GM23248 (cell line): Measurements from ENCODE around the gene NPAS1. TPM values are rescaled to one million over a fixed set of nuclear protein-coding genes. Genes with fewer than 3 reads are reported as not detected.

Source experiments
- DNase-seq: peaks from one replicate; pipeline ENCODE4 v3.0.0-alpha.2; 2015
- H2AFZ ChIP-seq: fragments of 200-600 bp; sonication (generic); 2 replicates; pipeline ENCODE4 v1.6.1; 2016; ENCODE audit warnings: antibody characterized with exemption
- H3F3A ChIP-seq: fragments of 200-600 bp; sonication (generic); 2 replicates; pipeline ENCODE4 v1.6.1; 2016; ENCODE audit warnings: mild to moderate bottlenecking, antibody characterized with exemption, mixed run types; ENCODE audit not compliant: insufficient read depth
- H3K27ac ChIP-seq: fragments of 200-600 bp; sonication (generic); 2 replicates; pipeline ENCODE4 v1.5.1; 2016; ENCODE audit warnings: mild to moderate bottlenecking
- H3K27me3 ChIP-seq: fragments of 200-600 bp; sonication (generic); replicated peaks from 2 replicates; pipeline ENCODE4 v1.6.1; 2016; ENCODE audit warnings: mild to moderate bottlenecking; ENCODE audit not compliant: insufficient read depth
- H3K36me3 ChIP-seq: fragments of 200-600 bp; sonication (generic); 2 replicates; pipeline ENCODE4 v1.6.1; 2016; ENCODE audit warnings: low read depth, mild to moderate bottlenecking
- H3K4me1 ChIP-seq: fragments of 200-600 bp; sonication (generic); 2 replicates; pipeline ENCODE4 v1.6.1; 2016; ENCODE audit warnings: mild to moderate bottlenecking; ENCODE audit not compliant: insufficient read depth
- H3K4me2 ChIP-seq: fragments of 200-600 bp; sonication (generic); one replicate; pipeline ENCODE4 v1.6.1; 2016; ENCODE audit warnings: mild to moderate bottlenecking; ENCODE audit not compliant: unreplicated experiment
- H3K4me3 ChIP-seq: fragments of 200-600 bp; sonication (generic); 2 replicates; pipeline ENCODE4 v1.5.1; 2016; ENCODE audit warnings: mild to moderate bottlenecking
- H3K79me2 ChIP-seq: fragments of 200-600 bp; sonication (generic); 2 replicates; pipeline ENCODE4 v1.6.1; 2016; ENCODE audit warnings: mild to moderate bottlenecking; ENCODE audit not compliant: insufficient read depth
- H3K9ac ChIP-seq: fragments of 200-600 bp; sonication (generic); 2 replicates; pipeline ENCODE4 v1.6.1; 2016; ENCODE audit warnings: mild to moderate bottlenecking
- H3K9me2 ChIP-seq: fragments of 200-600 bp; sonication (generic); 2 replicates; pipeline ENCODE4 v1.6.1; 2016; ENCODE audit warnings: mixed run types, mild to moderate bottlenecking, moderate library complexity; ENCODE audit not compliant: insufficient read depth
- H3K9me3 ChIP-seq: fragments of 200-600 bp; sonication (generic); one replicate; pipeline ENCODE4 v1.6.1; 2017; ENCODE audit warnings: low read depth
- H4K20me1 ChIP-seq: fragments of 200-600 bp; sonication (generic); 2 replicates; pipeline ENCODE4 v1.6.0; 2016; ENCODE audit not compliant: insufficient read depth
- EZH2 ChIP-seq: fragments of 200-600 bp; sonication (generic); IDR thresholded peaks from 2 replicates; pipeline ENCODE4 v1.6.1; 2018; ENCODE audit warnings: antibody characterized with exemption, mild to moderate bottlenecking; ENCODE audit not compliant: insufficient read depth, poor library complexity, severe bottlenecking
- EZH2phosphoT487 ChIP-seq: fragments of 200-600 bp; sonication (generic); IDR thresholded peaks from 2 replicates; pipeline ENCODE4 v1.6.1; 2018; ENCODE audit warnings: antibody characterized with exemption, moderate library complexity, mild to moderate bottlenecking, low read depth; ENCODE audit not compliant: insufficient read depth
- WGBS, 2 experiments: methylation state at CpG; one replicate each; pipeline ENCODE4 v1.1.6; 2015 to 2017; ENCODE audit warnings: low lambda C conversion rate in 2 of 2, low coverage in 1 of 2; ENCODE audit errors: missing lambda C conversion rate in 2 of 2; 5-methylcytosine and 5-hydroxymethylcytosine counted together
- in situ Hi-C: fragments of 300-500 bp; cut with MboI; formaldehyde crosslinking; loops from 2 replicates; pipeline ENCODE4 v1.15.0; 2020
- polyA plus RNA-seq: library from polyadenylated mRNA; unstranded; fragments of >200 nt; fragmentation: Nextera tagmentation; extraction: Ambion mirVana; gene quantifications from 2 replicates; pipeline ENCODE4 v1.2.1, GENCODE V29; 2016
- total RNA-seq: library from RNA; depleted of rRNA; stranded (reverse); fragments of >200 nt; shearing (Covaris generic); gene quantifications from 2 replicates; pipeline ENCODE4 v1.2.3, GENCODE V29; 2014

The NPAS1 gene
- total and polyA plus RNA-seq, 2 experiments from 2014 or later, result 8.6 to 23.2 TPM

DNA sequence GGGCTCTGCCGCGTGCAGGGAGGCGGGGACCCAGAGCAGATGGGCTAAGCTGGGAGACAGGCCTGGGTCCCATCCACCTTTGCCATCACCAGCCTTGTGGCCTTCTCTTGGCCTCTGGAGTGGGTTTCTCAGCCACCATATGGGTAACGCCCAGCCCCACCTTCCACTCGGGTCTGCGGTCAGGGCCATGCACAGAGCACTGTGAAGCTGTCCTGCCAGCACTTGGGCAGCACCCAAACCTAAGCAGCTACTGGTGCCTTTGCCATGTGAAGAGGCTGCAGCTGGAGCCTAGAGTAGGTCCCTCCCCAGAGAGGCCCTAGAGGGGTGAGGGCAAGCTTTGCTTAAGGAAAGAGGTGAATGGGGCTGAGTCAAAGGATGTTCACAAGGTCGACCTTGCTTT is 24.1 kb upstream of the NPAS1 start:
- Histone ChIP-seq H3K27ac (no peak overlapping the region), H3K79me2 (peaks cover 6% of the 10 kb centered on the region; the same call in 1 of the 2 replicates), H4K20me1 (no peaks in the 10 kb centered on the region), H3K27me3 (no peaks in the 10 kb centered on the region), H3K4me2 (no peak overlapping the region), H3K4me1 (peaks cover 3% of the 10 kb centered on the region), H3K9ac (no peak overlapping the region), H3K36me3 (no peaks in the 10 kb centered on the region; the same call in 1 of the 2 replicates), H3F3A (peaks cover 13% of the 10 kb centered on the region; the same call in 1 of the 2 replicates), H3K4me3 (no peak overlapping the region), H2AFZ (no peak overlapping the region), H3K9me3 (no peaks in the 10 kb centered on the region), H3K9me2 (no peaks in the 10 kb centered on the region)
- in situ Hi-C loops, result loop anchor here (10.0 kb wide), 1 partner anchor 241 kb away; no protein-coding TSS in a partner anchor
- WGBS, 2 experiments, result 72 to 83% methylated on average over 7 of the region's 7 CpGs
- DNase-seq, result no peak
- no peak for TF ChIP-seq EZH2
- no peak for TF ChIP-seq EZH2phosphoT487

DNA sequence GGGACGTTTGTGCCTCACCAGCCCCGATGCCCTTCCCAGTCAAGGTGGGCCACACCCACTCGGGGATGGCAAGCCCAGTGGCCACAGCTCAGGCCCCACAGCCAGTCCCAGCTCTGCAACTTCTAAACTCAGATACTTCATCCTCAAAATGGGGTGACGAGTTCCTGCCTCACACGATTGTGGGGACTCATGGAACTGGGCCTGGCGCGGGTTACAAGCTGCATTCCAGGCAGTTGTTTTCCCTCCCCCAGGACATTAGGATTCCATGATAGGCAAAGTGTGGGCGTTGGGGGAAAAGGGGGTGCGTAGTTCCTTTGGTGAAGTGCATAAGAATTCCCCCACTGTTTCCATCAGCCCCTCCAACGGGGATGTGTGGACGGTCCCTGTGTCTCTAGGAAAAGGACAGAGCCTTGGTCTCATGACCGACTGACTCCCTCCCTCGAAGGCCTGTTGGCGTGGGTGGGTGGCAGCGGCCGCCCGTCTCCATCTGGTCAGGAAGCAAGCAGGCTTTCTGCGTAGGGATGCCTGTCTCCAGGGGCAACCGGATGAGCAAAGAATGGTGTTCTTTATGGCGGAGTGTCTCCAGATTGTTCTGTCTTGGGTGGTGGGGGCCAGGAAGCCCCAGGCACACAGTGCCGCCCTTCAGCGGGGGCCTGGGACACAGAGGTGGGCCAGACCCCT is 21.1 kb upstream of the NPAS1 start:
- H3K27me3 ChIP-seq, result no peaks in the 10 kb centered on the region
- 0 out of 2 replicates have a peak, but pooled peaks cover 3% of the 10 kb centered on the region for H3F3A ChIP-seq
- DNase-seq, result no peak
- no peaks in the 10 kb centered on the region for H3K79me2 ChIP-seq
- no peak overlapping the region for H3K27ac ChIP-seq
- no peaks in the 10 kb centered on the region for H3K4me1 ChIP-seq
- in situ Hi-C loops, result loop anchor here (10.0 kb wide), 1 partner anchor 244 kb away; no protein-coding TSS in a partner anchor
- 88 to 89% methylated on average over 22 of the region's 22 CpGs for WGBS, 2 experiments
- H3K9ac ChIP-seq, result no peak overlapping the region
- TF ChIP-seq EZH2 (no peak), EZH2phosphoT487 (no peak)
- no peaks in the 10 kb centered on the region; the same call in 1 of the 2 replicates for H3K36me3 ChIP-seq
- H3K4me2 ChIP-seq, result no peak overlapping the region
- no peaks in the 10 kb centered on the region for H4K20me1 ChIP-seq
- H3K9me2 ChIP-seq, result no peaks in the 10 kb centered on the region
- H3K4me3 ChIP-seq, result no peak overlapping the region
- no peaks in the 10 kb centered on the region for H3K9me3 ChIP-seq
- no peak overlapping the region for H2AFZ ChIP-seq

DNA sequence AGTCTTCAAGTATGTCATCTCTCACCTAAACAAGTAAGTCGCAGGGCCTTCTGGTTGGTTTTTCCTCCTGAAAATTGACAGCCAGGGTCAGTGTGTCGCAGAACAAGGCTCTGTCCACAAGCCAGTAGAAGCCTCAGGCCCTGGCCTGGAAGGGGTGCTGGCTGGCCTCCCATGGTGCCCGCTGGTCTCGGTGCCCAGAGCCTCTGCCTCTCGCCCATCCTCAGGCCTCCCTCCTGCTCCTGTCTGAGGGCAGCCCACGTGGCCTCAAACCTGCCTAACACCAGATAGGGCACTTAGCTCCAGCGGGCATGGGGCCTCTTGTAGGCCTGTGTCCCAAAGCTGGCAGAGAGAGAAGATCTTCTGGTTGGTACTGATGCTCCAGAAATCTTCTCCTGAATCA is 20.3 kb upstream of the NPAS1 start:
- 0 out of 2 replicates have a peak, but pooled peaks cover 3% of the 10 kb centered on the region for H3F3A ChIP-seq
- H2AFZ ChIP-seq, result no peak overlapping the region
- no peaks in the 10 kb centered on the region; the same call in 1 of the 2 replicates for H3K36me3 ChIP-seq
- WGBS, 2 experiments, result 96% methylated on average over 7 of the region's 7 CpGs
- H3K4me1 ChIP-seq, result no peaks in the 10 kb centered on the region
- no peaks in the 10 kb centered on the region for H3K9me2 ChIP-seq
- H3K4me3 ChIP-seq, result no peak overlapping the region
- H3K79me2 ChIP-seq, result no peaks in the 10 kb centered on the region
- H3K27me3 ChIP-seq, result no peaks in the 10 kb centered on the region
- TF ChIP-seq EZH2phosphoT487 (no peak), EZH2 (no peak)
- no peak overlapping the region for H3K4me2 ChIP-seq
- DNase-seq, result no peak
- H3K27ac ChIP-seq, result no peak overlapping the region
- no peaks in the 10 kb centered on the region for H3K9me3 ChIP-seq
- H3K9ac ChIP-seq, result no peak overlapping the region
- in situ Hi-C loops, result loop anchor here (10.0 kb wide), 1 partner anchor 245 kb away; no protein-coding TSS in a partner anchor
- no peaks in the 10 kb centered on the region for H4K20me1 ChIP-seq

DNA sequence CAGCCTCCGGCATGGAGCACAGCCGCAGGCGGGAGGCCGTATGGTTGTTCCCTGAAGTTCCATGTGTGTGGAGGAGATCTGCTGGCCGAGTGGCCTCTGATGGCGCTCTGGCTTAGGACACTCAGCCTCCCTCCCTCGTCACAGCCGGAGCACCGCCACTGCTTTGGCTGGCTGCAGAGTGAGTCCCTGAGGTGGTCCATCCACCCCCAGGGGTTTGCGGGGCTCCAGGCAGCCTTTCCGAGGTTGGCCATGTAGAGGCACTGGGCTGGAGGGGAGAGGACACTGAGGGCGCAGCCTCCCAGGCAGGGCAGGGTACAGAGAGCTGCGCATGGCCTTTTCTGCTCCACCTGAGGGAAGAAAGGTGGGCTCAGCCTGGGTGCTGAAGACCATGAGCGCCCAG is 19.8 kb upstream of the NPAS1 start:
- no peaks in the 10 kb centered on the region for H3K27me3 ChIP-seq
- H3K9ac ChIP-seq, result no peak overlapping the region
- no peaks in the 10 kb centered on the region; the same call in 1 of the 2 replicates for H3K36me3 ChIP-seq
- H3K4me1 ChIP-seq, result no peaks in the 10 kb centered on the region
- H3K9me2 ChIP-seq, result no peaks in the 10 kb centered on the region
- H3K79me2 ChIP-seq, result no peaks in the 10 kb centered on the region
- 0 out of 2 replicates have a peak, but pooled peaks cover 3% of the 10 kb centered on the region for H3F3A ChIP-seq
- in situ Hi-C loops, result loop anchor here (10.0 kb wide), 1 partner anchor 245 kb away; no protein-coding TSS in a partner anchor
- H3K4me2 ChIP-seq, result no peak overlapping the region
- no peak overlapping the region for H3K27ac ChIP-seq
- WGBS, 2 experiments, result 86 to 91% methylated on average over 14 of the region's 14 CpGs
- H3K9me3 ChIP-seq, result no peaks in the 10 kb centered on the region
- DNase-seq, result no peak
- TF ChIP-seq EZH2phosphoT487 (no peak), EZH2 (no peak)
- no peak overlapping the region for H3K4me3 ChIP-seq
- H4K20me1 ChIP-seq, result no peaks in the 10 kb centered on the region
- H2AFZ ChIP-seq, result no peak overlapping the region
